GM21529 (cell line): ENCODE data around the gene ZC3H12D.

Experiments
- ATAC-seq: cut with Tn5 transposase; IDR thresholded peaks from one replicate; pipeline ENCODE4 v1.9.1; 2021; ENCODE audit not compliant: unreplicated experiment

ZC3H12D gene

GRCh38 chr6:149419696-149420404 is 65.0 kb downstream of the ZC3H12D start:
- no peak for ATAC-seq

- no peak for ATAC-seq
These were observed 70.0 kb downstream of the ZC3H12D start for GRCh38 chr6:149414821-149415220.

GRCh38 chr6:149414009-149414408 is 70.8 kb downstream of the ZC3H12D start:
- no peak for ATAC-seq

GRCh38 chr6:149410557-149410956 is 74.3 kb downstream of the ZC3H12D start:
- no peak for ATAC-seq

GRCh38 chr6:149409617-149410016 is 75.2 kb downstream of the ZC3H12D start:
- no peak for ATAC-seq

GRCh38 chr6:149405823-149406765 is 78.7 kb downstream of the ZC3H12D start:
- no peak for ATAC-seq

GRCh38 chr6:149403534-149403933 is 81.3 kb downstream of the ZC3H12D start:
- no peak for ATAC-seq

GRCh38 chr6:149400050-149400449 is 84.8 kb downstream of the ZC3H12D start, which contains the start of gene SUMO4:
Gene SUMO4 (plus strand): TSS chr6:149400262. CDS start chr6:149400392, 130 bp downstream.
- no peak for ATAC-seq

- no peak for ATAC-seq
These were observed 87.4 kb downstream of the ZC3H12D start for GRCh38 chr6:149397384-149397783.
